ENCODE measurements around the gene MVD.

MVD gene

GRCh38 chr16:88697831-88698615, 35.1 kb upstream of the MVD start:
- H3K27me3 ChIP-seq, result no peaks in the 10 kb centered on the region
- TF ChIP-seq Cebpa-rat (IDR thresholded peaks at IDR 0.05), result no peak
- H3K4me1 ChIP-seq, result peaks cover 66% of the 10 kb centered on the region
- H3K27ac ChIP-seq, result peak overlapping the region; percentile 37; the same call in 1 of the 2 replicates
- peaks cover 31% of the 10 kb centered on the region for H3K36me3 ChIP-seq
- no peaks in the 10 kb centered on the region for H3K9me3 ChIP-seq
- peaks cover 59% of the 10 kb centered on the region for H4K20me1 ChIP-seq
- peak overlapping the region; percentile 15; the same call in 1 of the 2 replicates for H3K9ac ChIP-seq
- H3K4me2 ChIP-seq, result peak overlapping the region; percentile 95
- 0 out of 2 replicates have a peak overlapping the region, but pooled peaks have one; percentile 2 for H3K4me3 ChIP-seq

GRCh38 chr16:88697116-88697830, 34.4 kb upstream of the MVD start:
- peaks cover 31% of the 10 kb centered on the region for H3K36me3 ChIP-seq
- no peak overlapping the region for H3K27ac ChIP-seq
- no peak overlapping the region for H3K4me3 ChIP-seq
- H3K4me2 ChIP-seq, result peak overlapping the region; percentile 95
- no peaks in the 10 kb centered on the region for H3K9me3 ChIP-seq
- H3K4me1 ChIP-seq, result peaks cover 66% of the 10 kb centered on the region
- peaks cover 51% of the 10 kb centered on the region for H4K20me1 ChIP-seq
- TF ChIP-seq Cebpa-rat (IDR thresholded peaks at IDR 0.05), result no peak
- no peaks in the 10 kb centered on the region for H3K27me3 ChIP-seq
- H3K9ac ChIP-seq, result no peak overlapping the region

GRCh38 chr16:88696441-88696840, 33.5 kb upstream of the MVD start:
- Histone ChIP-seq H4K20me1 (peaks cover 43% of the 10 kb centered on the region), H3K27ac (no peak overlapping the region), H3K36me3 (peaks cover 31% of the 10 kb centered on the region), H3K4me1 (peaks cover 66% of the 10 kb centered on the region), H3K4me2 (no peak overlapping the region), H3K27me3 (no peaks in the 10 kb centered on the region), H3K4me3 (no peak overlapping the region), H3K9me3 (no peaks in the 10 kb centered on the region), H3K9ac (no peak overlapping the region)
- TF ChIP-seq Cebpa-rat (IDR thresholded peaks at IDR 0.05), result no peak

- H4K20me1 ChIP-seq, result peaks cover 39% of the 10 kb centered on the region
- H3K9me3 ChIP-seq, result no peaks in the 10 kb centered on the region
- peaks cover 61% of the 10 kb centered on the region for H3K4me1 ChIP-seq
- peaks cover 31% of the 10 kb centered on the region for H3K36me3 ChIP-seq
- no peak for TF ChIP-seq Cebpa-rat (IDR thresholded peaks at IDR 0.05)
- no peak overlapping the region for H3K4me3 ChIP-seq
- no peak overlapping the region for H3K4me2 ChIP-seq
- H3K27me3 ChIP-seq, result no peaks in the 10 kb centered on the region
- H3K27ac ChIP-seq, result no peak overlapping the region
- H3K9ac ChIP-seq, result no peak overlapping the region
These were observed 32.9 kb upstream of the MVD start for GRCh38 chr16:88695753-88696152.

- H3K4me1 ChIP-seq, result peaks cover 56% of the 10 kb centered on the region
- TF ChIP-seq Cebpa-rat (IDR thresholded peaks at IDR 0.05), result no peak
- peaks cover 33% of the 10 kb centered on the region for H4K20me1 ChIP-seq
- no peak overlapping the region for H3K4me2 ChIP-seq
- peaks cover 30% of the 10 kb centered on the region for H3K36me3 ChIP-seq
- no peak overlapping the region for H3K4me3 ChIP-seq
- no peak overlapping the region for H3K27ac ChIP-seq
- no peaks in the 10 kb centered on the region for H3K9me3 ChIP-seq
- no peaks in the 10 kb centered on the region for H3K27me3 ChIP-seq
- no peak overlapping the region for H3K9ac ChIP-seq
These were observed 32.3 kb upstream of the MVD start for GRCh38 chr16:88695218-88695617.

- H3K27me3 ChIP-seq, result no peaks in the 10 kb centered on the region
- no peak for TF ChIP-seq Cebpa-rat (IDR thresholded peaks at IDR 0.05)
- H3K9me3 ChIP-seq, result no peaks in the 10 kb centered on the region
- H4K20me1 ChIP-seq, result peaks cover 26% of the 10 kb centered on the region
- peaks cover 48% of the 10 kb centered on the region for H3K4me1 ChIP-seq
- no peak overlapping the region for H3K9ac ChIP-seq
- H3K36me3 ChIP-seq, result peaks cover 24% of the 10 kb centered on the region
- H3K4me2 ChIP-seq, result no peak overlapping the region
- H3K4me3 ChIP-seq, result no peak overlapping the region
- no peak overlapping the region for H3K27ac ChIP-seq
These were observed 31.6 kb upstream of the MVD start for GRCh38 chr16:88694221-88695087.

- no peaks in the 10 kb centered on the region for H3K9me3 ChIP-seq
- peaks cover 17% of the 10 kb centered on the region for H3K36me3 ChIP-seq
- no peak overlapping the region for H3K9ac ChIP-seq
- H3K27me3 ChIP-seq, result no peaks in the 10 kb centered on the region
- peaks cover 17% of the 10 kb centered on the region for H4K20me1 ChIP-seq
- no peak overlapping the region for H3K27ac ChIP-seq
- no peak for TF ChIP-seq Cebpa-rat (IDR thresholded peaks at IDR 0.05)
- H3K4me2 ChIP-seq, result peak overlapping the region; percentile 76
- H3K4me1 ChIP-seq, result peaks cover 40% of the 10 kb centered on the region
- H3K4me3 ChIP-seq, result no peak overlapping the region
These were observed 30.7 kb upstream of the MVD start for GRCh38 chr16:88693420-88694177.

GRCh38 chr16:88692861-88693260, 30.0 kb upstream of the MVD start:
- Histone ChIP-seq H3K4me1 (peaks cover 32% of the 10 kb centered on the region), H3K27me3 (no peaks in the 10 kb centered on the region), H3K27ac (no peak overlapping the region), H3K9me3 (no peaks in the 10 kb centered on the region), H3K4me2 (peak overlapping the region; percentile 76), H3K4me3 (no peak overlapping the region), H3K9ac (no peak overlapping the region), H4K20me1 (peaks cover 10% of the 10 kb centered on the region), H3K36me3 (peaks cover 15% of the 10 kb centered on the region)
- TF ChIP-seq Cebpa-rat (IDR thresholded peaks at IDR 0.05), result no peak
